Activated CD4-positive, CD25-positive, alpha-beta regulatory T cell treated with anti-CD3 and anti-CD28 coated beads, Interleukin-2, amount 50 U/mL, for 72 hours (primary cell): Measurements from ENCODE around the gene WFIKKN2.

Source experiments
- DNase-seq: peaks from one replicate; pipeline ENCODE4 v3.0.0; 2021

WFIKKN2 gene

DNA sequence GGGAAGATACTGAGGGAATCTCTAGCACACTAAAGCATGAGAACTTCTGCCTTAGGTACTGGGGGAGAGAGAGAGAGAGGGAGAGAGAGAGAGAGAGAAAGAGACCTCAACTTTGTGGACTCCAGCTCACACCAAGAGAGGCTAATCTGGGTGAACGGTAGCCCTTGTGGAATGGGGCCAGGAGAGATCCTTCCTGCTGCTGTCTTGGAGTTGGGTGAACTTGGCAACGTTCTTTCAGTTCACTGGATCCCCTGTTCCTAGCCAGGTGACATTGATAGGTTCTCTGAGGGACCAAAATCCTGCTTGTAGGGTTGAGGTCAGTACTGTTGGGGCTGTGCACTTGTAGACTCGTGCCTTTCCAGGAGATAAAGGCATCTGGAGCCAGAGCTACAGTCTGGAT is 26.5 kb upstream of the WFIKKN2 start:
- DNase-seq: no peak

DNA sequence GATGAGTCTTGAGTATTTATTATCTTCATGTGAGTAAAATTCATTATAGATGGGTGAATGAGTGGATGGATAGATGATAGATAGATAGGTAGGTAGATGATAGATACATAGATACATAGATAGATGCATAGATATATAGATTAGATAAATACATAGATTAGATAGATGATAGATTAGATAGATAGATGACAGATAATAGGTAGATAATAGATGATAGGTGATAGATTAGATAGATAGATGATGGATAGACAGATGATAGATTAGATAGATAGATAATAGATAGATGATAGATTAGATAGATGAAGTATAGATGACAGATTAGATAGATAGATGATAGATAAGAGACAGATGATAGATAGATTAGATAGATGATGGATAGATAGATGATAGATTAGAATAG is 21.8 kb upstream of the WFIKKN2 start:
- DNase-seq: no peak

DNA sequence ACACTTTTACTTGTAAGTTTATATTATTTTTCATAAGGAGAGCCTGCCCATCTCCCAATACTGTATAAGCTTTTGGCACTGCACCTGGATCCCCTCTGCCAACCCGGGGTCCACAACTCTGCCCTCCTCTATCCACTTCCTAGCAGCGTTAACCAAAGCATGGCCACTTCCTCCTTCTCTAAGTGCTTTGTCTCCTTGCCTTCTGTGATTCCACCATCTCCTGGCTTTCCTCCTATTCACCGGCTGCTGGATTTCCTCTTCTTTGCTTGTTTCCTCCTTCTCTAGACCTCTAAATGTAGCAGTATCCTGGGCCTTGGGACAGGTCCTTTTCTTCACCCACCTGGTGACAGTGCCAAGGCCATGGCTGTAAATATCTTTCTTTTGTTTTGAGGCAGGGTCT is 20.0 kb upstream of the WFIKKN2 start:
- DNase-seq: no peak

DNA sequence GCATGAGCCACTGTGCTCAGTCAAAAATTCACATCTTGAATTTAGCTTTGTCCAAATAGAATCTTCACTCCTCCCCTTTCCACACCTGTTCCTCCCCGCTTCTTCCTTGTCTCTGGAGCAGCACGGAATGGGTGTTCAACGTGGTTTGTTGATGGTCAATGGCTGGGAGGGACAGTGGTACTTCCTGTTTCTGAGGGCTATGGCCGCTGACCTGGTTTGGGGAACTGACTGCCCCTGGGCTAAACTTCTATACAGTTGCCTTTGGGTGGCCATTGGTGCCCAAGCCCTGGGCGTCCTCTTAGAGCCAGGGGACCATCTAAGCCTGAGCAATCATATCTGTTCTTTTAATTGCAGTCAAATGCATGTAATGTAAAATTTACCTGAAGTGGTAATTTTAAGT is 19.1 kb upstream of the WFIKKN2 start:
- DNase-seq: no peak

DNA sequence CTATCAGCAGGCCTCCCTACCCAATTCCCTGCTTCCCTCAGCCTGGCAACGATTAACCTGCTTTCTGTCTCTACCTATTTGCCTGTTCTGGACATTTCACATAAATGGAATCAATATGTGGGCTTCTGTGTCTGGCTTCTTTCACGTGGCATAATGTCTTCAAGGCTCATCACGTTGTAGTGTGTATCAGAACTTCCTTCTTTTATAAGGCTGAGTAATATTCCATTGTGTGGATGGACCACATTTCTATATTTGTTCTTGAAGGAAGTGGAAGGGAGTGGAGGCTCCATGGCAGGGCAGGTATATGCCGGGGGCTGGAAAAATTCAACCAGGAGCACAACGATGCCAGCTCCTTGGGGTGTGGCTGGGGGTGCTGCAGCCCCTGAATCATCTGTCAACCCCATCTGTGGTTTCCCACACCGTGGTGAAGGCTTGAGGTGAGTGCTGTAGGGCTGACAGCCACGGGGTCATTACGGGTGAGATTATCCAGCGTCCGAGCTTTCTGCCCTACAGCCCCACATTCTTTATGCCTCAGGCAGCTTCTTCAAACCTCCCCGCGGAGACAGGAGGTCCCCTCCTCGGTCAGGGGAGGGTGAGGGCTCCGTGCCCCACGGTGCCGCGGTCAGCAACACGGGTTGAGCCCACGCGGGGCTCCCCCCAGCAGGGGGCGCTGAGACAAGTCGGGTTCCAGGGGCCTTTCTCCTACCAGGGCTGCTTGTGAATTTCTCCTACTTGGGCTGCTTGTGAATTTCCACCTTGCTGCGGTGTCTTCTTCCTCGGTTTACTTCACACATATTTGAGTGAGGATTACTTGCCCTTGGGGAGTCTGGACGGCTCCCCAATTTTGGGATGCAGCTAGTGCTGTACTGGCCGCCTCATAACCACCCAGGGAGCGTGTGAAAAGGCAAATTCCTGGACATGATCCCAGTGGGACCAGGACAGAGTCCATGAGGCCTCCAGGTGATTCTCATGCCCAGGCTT is 18.3 kb upstream of the WFIKKN2 start:
- peak; percentile 73 for DNase-seq

DNA sequence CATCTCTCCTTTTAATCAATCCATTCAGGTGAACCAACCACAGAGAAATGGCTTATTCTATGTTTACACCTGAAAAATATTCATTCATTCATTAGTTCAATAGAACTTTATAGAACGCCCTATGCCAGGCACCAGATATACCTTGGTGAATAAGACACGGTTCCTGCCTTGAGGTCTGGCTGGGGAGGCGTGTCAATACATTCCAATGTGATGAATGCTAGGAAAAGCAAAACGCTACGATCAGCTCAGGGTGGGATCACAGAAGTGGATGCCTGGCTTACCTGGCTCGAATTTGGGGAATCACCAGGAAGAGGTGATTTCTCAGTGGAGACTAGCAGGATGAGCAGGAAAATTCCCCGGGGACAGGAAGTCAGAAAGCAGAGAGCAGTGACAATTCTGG is 17.5 kb upstream of the WFIKKN2 start:
- DNase-seq: no peak

DNA sequence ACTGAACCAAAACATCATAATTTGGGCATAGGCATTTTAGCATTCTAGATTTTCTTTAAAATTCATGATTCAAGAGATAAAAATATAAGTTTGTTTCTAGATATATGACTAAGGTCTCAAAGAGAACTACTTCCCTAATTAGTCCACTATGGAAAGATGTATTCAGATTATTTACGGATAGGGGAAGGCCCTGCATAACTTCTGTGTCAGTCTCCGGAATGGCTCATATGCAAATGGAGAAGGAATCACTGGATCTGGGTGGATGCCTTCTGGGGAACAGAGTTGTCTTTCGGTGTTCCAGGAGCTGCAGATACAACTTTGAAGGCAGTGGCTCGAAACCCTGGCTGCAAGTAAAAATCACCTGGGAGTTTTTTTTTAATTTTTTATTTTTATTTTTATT is 17.1 kb upstream of the WFIKKN2 start:
- DNase-seq: no peak

DNA sequence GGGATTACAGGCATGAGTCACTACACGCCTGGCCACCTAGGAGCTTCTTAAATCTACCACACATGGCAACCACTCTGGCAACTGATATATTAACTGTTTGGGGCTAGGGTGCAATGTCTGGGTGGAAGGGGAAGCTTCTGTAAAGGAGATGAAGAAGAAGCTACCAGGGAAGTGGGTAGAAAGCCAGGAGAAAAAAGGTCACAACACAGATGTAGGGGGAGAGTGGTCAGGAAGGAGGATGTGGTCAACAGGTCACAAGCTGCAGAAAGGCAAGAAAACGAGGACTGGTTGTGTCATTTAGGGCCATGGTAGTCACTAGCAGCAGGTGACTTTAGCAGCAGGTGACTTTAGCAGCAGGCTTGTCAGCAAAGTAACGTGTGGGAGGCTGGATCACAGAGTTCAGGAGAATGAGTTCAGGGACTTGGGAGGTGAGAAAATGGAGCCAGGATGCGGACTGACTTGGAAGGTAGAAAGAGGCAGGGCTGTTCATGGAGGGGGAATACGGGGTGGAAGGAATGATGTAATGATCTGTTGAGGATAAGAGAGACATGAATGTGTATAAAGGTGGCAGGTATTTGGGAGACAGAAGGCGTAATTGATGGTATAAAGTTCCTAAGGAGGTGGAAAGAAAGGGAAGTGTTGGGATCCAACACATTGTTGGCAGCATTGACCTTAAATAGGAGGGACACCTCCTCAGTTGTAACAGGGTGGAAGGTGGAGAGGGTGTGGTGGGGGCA is 16.3 kb upstream of the WFIKKN2 start:
- DNase-seq: no peak

DNA sequence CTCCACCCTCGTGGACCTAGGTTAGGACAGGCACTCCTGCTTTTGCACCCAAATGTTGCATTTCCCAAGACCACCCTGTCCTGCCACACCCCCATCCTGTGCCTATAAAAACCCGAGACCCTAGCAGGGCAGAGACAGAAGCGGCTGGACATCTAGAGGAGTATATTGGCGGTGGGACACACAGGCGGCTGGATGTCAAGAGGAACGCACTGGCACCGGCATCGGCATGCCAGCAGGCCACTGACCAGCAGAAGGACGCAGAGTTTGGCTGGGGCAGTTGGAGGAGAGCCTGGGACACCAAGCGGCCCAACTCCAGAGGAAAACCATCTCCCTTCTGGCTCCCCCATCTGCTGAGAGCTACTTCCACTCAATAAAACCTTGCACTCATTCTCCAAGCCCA is 14.7 kb upstream of the WFIKKN2 start:
- no peak for DNase-seq

DNA sequence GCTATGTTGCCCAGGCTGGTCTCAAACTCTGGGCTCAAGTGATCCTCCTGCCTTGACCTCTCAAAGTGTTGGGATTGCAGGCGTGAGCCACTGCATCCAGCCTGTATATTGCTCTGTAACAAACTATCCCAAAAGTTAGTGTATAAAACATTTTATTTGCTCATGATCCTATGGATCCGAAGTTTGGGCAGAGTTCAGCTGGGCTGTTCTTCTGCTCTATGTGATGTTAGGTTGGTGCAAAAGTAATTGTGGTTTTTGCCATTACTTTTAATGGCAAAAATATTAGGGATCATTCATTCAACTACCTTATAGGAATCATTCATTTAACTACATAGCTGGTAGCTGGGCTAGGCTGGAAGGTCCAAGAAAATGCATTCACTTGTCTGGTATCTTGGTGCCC is 12.8 kb upstream of the WFIKKN2 start:
- no peak for DNase-seq

DNA sequence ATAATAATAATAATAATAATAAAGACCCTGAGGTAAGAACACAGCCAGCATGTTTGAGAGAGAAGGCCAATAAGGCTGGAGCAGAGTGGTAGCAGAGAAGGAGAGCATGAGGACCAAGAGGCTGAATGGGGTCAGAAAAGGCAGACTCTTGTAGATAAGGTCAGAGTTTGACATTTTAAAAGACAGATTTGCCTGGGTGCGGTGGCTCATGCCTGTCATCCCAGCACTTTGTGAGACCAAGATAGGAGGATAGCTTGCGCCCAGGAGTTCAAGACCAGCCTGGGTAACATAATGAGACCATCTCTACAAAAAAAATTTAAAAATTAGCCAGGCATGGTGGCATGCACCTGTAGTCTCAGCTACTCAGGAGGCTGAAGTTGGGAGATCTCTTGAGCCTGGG is 11.0 kb upstream of the WFIKKN2 start:
- no peak for DNase-seq

DNA sequence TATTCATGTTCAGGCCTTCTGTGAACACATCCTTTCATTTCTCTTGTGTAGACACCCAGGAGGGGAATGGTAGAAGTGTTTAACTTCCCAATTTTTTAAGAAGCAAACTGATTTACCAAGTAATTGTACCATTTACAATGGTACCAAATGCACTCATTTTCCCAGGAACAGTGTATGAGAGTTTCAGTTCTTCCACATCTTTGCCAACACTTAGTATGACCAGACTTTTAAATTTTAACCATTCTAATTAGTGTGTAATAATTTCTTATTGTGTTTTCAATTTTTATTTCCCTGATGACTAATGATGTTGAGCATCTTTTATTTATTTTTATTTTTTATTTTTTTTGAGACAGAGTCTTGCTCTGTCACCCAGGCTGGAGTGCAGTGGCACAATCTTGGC is 10.2 kb upstream of the WFIKKN2 start:
- no peak for DNase-seq

DNA sequence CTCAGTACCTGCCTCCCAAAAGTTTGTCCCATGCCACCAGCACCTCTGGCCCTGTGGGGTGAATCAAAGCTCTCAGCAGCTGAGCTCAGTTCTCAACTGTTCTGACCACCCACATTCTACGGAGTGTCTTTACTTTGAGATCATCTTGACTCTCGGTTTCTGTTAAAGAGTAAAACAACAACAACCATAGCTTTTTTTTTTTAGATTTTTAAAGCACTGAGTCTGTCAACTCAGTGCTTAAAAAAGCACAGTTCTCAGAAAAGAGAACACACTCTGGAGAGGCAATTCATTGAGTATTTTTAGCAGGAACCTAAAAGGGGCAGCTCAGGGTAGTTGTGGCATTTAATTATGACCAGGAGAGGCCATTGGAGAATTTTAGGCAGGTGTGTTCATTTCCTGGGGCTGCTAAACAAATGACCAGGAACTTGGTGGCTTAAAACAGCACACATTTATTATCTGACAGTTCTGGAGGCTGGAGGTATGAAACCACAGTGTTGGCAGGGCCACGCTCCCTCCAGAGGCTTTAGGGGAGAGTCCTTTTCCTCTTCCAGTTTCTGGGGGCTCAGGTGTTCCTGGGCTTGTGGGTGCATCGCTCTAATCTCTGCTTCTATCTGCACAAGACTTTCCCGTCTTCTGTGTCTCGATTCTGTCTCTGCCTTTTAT is 6.7 kb upstream of the WFIKKN2 start:
- DNase-seq: no peak

DNA sequence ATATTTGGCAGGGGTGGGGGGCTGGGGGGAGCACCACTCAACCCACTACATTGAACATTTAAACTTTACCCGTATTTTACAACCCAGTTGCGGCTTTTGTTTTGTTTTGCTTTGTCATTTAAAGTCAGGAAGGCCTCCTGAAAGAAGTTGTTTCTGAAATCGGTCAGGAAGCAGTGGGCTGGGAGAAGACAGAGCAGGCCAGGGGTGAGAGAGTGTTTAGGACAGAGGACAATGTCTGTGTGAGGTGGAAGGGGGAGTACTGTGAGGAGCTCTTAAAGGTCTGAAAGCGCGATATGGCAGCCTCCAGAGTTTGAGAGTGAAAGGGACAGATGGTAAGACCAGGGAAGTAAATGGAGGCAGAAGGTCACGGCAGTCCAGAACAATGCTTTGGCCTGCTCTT is 6.1 kb upstream of the WFIKKN2 start:
- no peak for DNase-seq

DNA sequence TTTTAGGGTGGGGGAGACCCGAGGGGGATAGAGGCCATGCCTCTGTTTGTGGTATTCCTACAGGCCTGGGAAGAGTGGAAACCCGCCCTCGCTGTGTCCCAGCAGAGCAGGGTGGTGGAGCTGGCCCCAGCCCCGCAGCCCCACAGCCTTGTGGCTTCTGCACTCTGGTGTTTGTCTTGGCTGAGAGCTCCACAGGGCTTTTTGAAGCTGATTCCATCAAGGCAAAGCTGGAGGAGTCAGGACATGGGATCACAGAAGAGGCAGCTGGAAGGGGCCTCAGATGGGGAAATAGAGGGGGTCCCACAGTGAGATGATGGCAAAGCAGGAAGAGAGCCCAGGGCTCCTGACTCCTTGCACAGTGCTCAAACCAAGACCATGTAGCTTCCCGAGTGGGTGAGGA is 5.0 kb upstream of the WFIKKN2 start:
- no peak for DNase-seq

DNA sequence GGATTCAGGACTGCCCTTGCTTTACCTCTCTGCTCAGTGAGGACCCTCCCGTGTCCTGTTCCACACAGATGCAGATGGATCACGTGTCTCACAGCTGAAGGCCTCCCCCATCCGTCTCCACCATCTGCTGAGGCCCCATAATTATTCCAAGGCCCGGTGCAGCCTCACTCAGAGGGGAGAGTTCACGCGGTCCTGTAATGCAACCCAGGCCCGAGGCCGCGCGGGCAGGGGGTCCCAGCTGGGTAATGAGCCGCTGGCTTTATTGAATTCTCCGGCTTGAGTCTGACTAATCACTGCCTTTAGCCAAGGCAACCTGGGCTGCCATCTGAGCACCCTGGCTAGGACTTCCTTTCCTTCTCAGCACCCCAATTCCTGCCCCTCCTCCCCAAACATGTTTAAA is 4.4 kb upstream of the WFIKKN2 start:
- DNase-seq: no peak

DNA sequence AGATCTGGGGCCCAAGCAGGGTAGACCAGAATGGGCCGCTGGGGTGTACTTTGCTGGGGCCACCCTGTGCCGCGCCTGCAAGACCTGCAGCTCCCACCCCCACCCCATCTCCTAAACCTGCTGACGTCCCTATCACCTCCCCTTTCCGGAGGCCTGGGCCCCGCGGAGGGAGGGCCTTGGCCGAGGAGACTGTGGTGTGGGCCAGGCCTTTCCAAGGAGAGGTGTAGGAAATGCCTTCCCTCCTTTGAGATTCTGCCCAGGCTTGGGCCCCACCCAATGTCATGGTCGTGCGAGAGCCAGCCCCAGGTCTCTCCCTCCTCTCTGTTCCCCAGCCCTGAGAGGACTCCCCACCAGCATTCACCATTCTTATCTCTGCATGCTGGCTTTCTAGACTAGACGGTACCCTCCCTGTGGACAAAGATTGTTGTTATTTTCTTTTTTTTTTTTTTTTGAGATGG is 3.9 kb upstream of the WFIKKN2 start:
- no peak for DNase-seq

DNA sequence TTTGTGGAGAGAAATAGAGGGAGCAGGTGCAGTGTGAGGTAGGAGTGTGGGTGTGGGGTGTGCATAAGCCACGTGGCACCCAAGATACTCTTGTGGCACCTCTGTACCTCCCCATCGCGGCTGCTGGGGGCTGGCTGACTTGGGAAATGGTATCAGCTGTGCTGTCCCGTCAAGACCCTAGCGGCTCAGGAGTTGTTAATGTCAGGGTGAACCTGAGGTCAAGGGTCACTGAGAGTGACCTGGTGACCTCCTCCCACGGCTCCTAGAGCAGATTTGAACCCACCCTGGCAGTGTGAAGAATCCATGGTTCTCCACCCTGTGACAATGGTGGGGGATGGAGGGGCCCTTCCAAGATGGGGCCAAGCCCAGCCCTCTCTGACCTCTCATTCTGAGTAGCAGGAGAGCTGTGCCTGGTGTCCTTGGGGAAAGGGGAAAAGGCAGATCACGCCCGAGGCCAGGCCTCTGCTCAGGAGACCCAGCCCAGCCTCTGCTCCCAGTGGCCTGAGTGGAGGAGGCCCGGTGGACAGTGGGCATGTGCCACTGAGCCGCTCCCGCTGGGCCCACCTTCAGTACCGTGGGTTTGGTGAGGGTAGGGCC is 3.0 kb upstream of the WFIKKN2 start:
- peak; percentile 19 for DNase-seq

DNA sequence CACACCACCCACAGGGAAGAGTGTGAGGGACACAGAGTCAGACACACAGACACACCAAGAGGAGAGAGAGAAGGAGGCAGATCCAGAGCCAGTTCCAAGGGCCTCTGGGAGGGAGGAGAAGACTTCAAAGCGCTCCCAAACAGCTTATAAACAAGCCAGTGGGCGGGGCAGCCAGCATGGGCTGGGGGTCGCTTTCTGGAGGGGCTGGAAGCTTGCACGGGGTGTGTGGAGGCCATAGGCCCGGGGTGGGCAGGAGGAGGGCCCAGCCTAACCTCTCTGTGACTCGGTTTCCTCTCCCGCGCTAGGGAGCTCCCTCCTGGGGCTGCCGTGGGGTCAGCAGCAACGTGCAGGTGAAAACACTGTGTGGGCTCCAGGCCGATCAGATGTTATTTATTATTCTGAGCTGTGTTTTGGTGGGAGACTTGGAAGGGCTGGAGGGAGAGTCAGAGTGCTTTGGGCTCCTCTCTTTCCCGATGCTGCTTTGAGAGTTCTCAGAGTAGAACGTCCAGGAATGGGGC is 2.5 kb upstream of the WFIKKN2 start:
- peak; percentile 5 for DNase-seq

DNA sequence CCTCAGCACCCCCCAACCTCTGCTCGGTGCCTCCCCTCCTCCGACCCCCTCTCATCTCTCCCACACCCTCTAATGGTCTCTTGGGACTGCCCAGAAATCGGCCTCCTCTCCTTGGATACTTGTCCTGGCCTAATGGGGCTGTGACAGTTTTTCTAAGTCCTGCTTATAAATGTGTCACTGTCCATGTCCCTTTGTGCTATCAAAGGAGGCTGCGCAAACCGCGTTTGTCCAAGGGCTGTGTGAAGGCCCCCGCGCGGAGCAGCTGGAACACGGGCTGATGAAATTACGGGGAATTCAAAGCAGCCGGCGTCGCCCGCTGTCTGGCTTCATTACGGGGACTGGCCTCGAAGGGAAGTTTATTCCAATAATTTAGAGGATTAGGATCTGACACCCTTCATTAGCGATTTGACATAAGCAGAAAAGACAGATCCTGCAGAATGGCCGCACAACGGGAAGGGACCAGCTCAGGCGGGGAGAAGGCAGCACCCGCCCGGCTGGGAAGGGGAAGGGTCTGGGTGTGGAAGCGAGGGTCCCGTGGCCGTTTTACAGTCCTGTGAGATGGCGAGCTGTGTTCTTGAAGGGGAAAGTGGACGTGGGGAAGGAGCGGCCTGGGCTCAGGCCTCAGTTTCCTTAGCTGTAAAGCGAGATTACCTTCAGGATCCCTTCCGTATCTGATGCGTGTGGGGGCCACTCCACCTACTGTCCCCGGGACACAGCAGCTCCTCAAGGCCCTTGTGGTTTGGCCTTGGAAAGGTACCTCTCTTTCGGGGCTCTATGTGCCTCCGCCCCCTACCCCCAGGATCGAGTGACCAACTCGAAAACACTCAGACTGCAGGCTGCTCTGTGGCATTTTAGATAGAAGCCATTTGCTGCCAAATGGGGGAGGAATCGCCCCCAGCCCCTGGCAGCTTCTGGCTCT is 1.6 kb upstream of the WFIKKN2 start:
- peak; percentile 21 for DNase-seq

DNA sequence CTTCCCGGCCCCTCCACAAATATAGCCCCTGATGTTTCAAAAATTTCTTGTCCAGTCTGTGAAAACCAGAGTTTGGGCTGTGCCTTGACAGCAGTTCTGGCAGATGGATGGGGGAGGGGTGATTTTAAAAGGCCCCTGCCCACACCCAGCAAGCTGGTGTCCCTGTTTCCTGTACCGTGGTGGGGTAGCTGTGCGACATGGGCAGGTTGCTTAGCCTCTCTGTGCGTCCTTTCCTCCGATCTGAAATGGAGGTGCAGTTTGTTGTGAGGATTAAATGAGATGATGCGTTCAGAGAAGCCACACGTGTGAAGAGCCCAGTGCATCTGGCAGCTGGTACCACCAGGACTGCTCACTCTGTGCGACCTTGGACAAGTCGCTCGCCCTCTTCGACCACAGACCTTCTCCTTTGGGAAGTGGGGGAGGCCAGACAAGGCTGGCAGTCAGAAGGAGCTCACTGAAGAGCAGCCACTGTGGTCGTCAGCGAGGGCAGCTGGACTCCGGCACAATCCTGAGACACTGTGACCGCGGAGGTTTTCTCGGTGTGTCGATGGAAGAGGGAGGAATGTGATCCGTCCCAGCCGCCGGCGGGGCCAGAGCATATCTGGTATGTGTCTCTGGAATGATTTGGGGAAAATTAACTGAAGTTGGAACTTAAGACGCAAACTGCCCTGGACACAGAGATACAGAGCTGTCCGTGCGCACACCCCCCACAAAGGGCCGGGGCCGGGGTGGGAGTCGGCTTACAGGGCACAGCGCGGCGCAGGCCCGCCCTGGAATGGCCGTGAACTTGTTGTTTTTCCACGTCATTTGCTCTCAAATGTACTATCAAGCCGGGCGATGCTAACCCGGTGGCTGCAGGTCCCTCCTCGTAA is 721 bp upstream of the WFIKKN2 start:
- DNase-seq: peak; percentile 27
